Aorta (tissue), 5 donors: ENCODE results near the gene FRK. TPM values are rescaled to one million over a fixed set of nuclear protein-coding genes. Genes with fewer than 3 reads are reported as not detected.

Source experiments
- ATAC-seq: fragments of 200-7000 bp; cut with Tn5 transposase; one replicate; pipeline ENCODE4 v1.9.1; 2022; ENCODE audit warnings: moderate library complexity; ENCODE audit not compliant: low FRiP score
- DNase-seq, 2 donors: peaks; one replicate each; pipeline ENCODE4 v3.0.0-alpha.2; 2020
- H3K27ac ChIP-seq, 2 donors: one replicate each; pipeline ENCODE4 v1.5.1; 2013; ENCODE audit warnings: low read length in 2 of 2, mild to moderate bottlenecking in 2 of 2, moderate library complexity in 2 of 2, control low read depth in 1 of 2, inconsistent platforms in 1 of 2, low read depth in 1 of 2
- H3K27me3 ChIP-seq, 2 donors: one replicate each; pipeline ENCODE4 v1.6.1; 2013; ENCODE audit warnings: control low read depth in 1 of 2, low read length in 1 of 2, mild to moderate bottlenecking in 1 of 2, moderate library complexity in 1 of 2; ENCODE audit not compliant: insufficient read depth in 2 of 2, control insufficient read depth in 1 of 2
- H3K36me3 ChIP-seq, 2 donors: one replicate each; pipeline ENCODE4 v1.6.1; 2013; ENCODE audit warnings: control low read depth in 1 of 2, low read length in 1 of 2, mild to moderate bottlenecking in 1 of 2; ENCODE audit not compliant: insufficient read depth in 2 of 2, control insufficient read depth in 1 of 2
- H3K4me1 ChIP-seq, 2 donors: one replicate each; pipeline ENCODE4 v1.6.1; 2013; ENCODE audit warnings: low read length in 2 of 2, control low read depth in 1 of 2, mild to moderate bottlenecking in 1 of 2, moderate library complexity in 1 of 2; ENCODE audit not compliant: insufficient read depth in 2 of 2, control insufficient read depth in 1 of 2
- H3K4me3 ChIP-seq, 2 donors: one replicate each; pipeline ENCODE4 v1.5.1; 2013; ENCODE audit warnings: low read length in 2 of 2, control low read depth in 1 of 2, mild to moderate bottlenecking in 1 of 2
- H3K9me3 ChIP-seq: one replicate; pipeline ENCODE4 v1.6.1; 2013; ENCODE audit warnings: mild to moderate bottlenecking, low read length; ENCODE audit not compliant: control insufficient read depth
- WGBS, 2 donors: extraction: QIAGEN DNeasy Blood & Tissue Kit; methylation state at CpG; one replicate each; pipeline ENCODE4 v1.1.7; 2013; 5-methylcytosine and 5-hydroxymethylcytosine counted together
- intact Hi-C, 2 donors: fragments of 100-400 bp; cut with DNase I; formaldehyde crosslinking; loops; one replicate each; pipeline versions ENCODE4 v1.14.2 to v1.15.0; 2022
- polyA plus RNA-seq, 2 donors: library from polyadenylated mRNA; stranded (reverse); fragments of 200-250 nt; gene quantifications; one replicate each; pipeline ENCODE4 v1.2.3, GENCODE V29; 2013
- total RNA-seq, 2 donors: library from RNA; stranded (reverse); fragmentation: NEBNext Ultra II Directional; extraction: Animal tissue kit (Norgen Biotek cat#: 25700); gene quantifications; one replicate each; pipeline ENCODE4 v1.2.1, GENCODE V29; 2021
- donor health status: healthy with polysubstance abuse.
- donor health status: Bipolar disorder and iron deficiency.
- donor health status: DM: no; HTN: no; CAD: no.
- donor health status: DM: no; HTN: no; CAD: no.
- donor health status: DM: yes; HTN: yes; CAD: no.

The FRK gene
- total and polyA plus RNA-seq, 4 donors, result 1.8 to 18.3 (median 6.0) TPM

GRCh38 chr6:115882771-115883170, 177.9 kb downstream of the FRK start:
- Histone ChIP-seq H3K36me3 (no peaks in the 10 kb centered on the region), H3K27ac (no peak overlapping the region), H3K9me3 (no peaks in the 10 kb centered on the region), H3K4me3 (no peak overlapping the region), H3K27me3 (no peaks in the 10 kb centered on the region), H3K4me1 (no peaks in the 10 kb centered on the region)
- ATAC-seq (no peak), DNase-seq (no peak)
- intact Hi-C loops, result no loop called here
- 86 to 88% methylated on average over 2 of the region's 2 CpGs for WGBS, 2 donors

DNA sequence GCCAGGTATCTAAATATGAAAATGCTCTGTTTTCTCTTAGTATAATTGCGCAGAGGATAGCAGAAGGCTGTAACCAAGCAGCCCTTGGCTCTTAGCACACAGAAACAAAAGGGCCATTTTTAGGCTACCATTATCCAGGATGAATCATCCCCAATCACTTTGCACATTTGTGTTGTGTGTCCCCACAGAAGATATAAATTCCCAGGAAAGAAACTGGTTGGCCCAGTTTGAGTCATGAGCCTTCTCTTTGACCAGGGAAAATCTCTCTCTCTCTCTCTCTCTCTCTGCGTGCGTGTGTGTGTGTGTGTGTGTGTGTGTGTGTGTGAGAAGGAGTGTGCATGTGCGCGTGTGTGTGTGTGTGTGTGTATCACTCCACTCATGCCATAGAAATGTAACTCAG, 178.5 kb downstream of the FRK start:
- WGBS, 2 donors, result 75 to 94% methylated on average over 5 of the region's 5 CpGs
- Histone ChIP-seq H3K27ac (no peak overlapping the region), H3K4me3 (no peak overlapping the region), H3K27me3 (no peaks in the 10 kb centered on the region), H3K36me3 (no peaks in the 10 kb centered on the region), H3K9me3 (no peaks in the 10 kb centered on the region), H3K4me1 (no peaks in the 10 kb centered on the region)
- intact Hi-C loops, result no loop called here
- no peak for DNase-seq
- no peak for ATAC-seq

Other genes with a start within 250 kb of the FRK start
- gene NT5DC1, start 40.0 kb upstream of the FRK start, total RNA-seq, result 10 to 100 TPM; 42.9 to 47.5 TPM
- gene NT5DC1, start 40.0 kb upstream of the FRK start, polyA plus RNA-seq, result 10 to 100 TPM; 17.0 to 33.2 TPM
- gene COL10A1, start 65.2 kb upstream of the FRK start, total RNA-seq, result under 1 TPM in 1 of 2 donors, not detected in 1; 0.99 TPM
- not detected for gene COL10A1, start 65.2 kb upstream of the FRK start, polyA plus RNA-seq
- 10 to 100 TPM; 15.7 to 18.4 TPM for gene TSPYL4, start 193.2 kb upstream of the FRK start, total RNA-seq
- 10 to 100 TPM; 10.5 to 19.1 TPM for gene TSPYL4, start 193.2 kb upstream of the FRK start, polyA plus RNA-seq
- 10 to 100 TPM; 77.2 to 78.0 TPM for gene TSPYL1, start 219.0 kb upstream of the FRK start, total RNA-seq
- gene TSPYL1, start 219.0 kb upstream of the FRK start, polyA plus RNA-seq, result 10 to 100 TPM; 30.8 to 32.2 TPM